ENCODE data around the gene NAXE.

Gene NAXE

DNA sequence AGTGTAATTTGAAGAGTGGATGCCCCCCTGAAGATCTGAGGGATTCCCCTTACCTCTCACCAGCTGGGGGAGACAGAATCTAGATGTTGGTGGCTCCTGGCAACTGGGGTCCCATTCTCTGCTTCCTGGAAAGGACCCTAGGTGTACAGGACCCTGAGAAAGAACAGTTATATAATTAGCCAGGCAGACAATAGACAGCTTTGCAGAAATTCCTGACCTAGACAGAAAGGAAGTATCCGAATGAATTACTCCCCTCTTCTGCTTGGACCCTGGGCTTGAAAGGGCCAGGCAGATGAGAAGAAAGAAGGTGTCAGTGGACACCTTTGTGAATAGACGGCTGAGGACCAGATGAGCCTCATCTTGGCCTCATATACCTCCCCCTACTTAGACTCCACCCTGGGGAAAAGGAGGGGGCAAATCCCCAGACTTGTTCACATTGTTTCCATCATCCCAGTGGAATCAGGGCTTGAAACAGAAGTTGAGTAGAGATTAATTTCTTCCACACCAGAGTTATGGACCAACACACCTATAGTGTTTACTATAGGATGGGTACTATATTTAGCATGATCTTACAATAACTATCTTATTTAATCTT is 17.4 kb upstream of the NAXE start:
- no peak overlapping the region for H3K9ac ChIP-seq (ENCODE audit: insufficient read length)
- no peaks in the 10 kb centered on the region for H3K9me3 ChIP-seq (ENCODE audit: low read depth, low read length)
- no peak overlapping the region for H3K27ac ChIP-seq
- no peak overlapping the region for H3K4me3 ChIP-seq
- DNase-seq (ENCODE audit: low read depth, low spot score): no peak
- no peak for TF ChIP-seq POLR2AphosphoS5 (IDR thresholded peaks at IDR 0.05; ENCODE audit: borderline replicate concordance, low read depth, low read length)
- no peak for TF ChIP-seq FOXP2 (optimal IDR thresholded peaks at IDR 0.05; ENCODE audit: control extremely low read depth, extremely low read length, insufficient read depth)
- no peak for TF ChIP-seq EZH2 (IDR thresholded peaks at IDR 0.05)
- H3K36me3 ChIP-seq (ENCODE audit: insufficient read depth, low read length): peaks cover under 1% of the 10 kb centered on the region; the same call in 1 of the 2 replicates

DNA sequence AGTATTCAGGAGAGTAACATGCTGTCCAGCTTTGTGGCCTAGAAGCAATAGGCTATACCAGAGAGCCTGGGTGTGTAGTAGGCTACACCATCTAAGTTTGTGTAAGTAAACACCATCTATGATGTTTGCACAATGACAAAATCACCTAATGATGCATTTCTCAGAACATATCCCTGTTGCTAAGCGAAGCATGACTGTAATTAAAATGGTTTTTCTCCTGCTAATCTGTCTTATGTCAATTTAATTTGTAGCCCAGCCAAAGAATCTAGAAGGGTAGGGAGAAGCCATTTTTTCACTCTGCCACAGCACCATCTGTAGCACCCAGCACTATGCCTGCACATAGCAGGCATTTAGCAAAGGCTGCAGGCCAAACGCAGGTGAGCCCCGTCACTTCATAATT is 14.0 kb upstream of the NAXE start:
- DNase-seq (ENCODE audit: low read depth, low spot score): no peak
- H3K36me3 ChIP-seq (ENCODE audit: insufficient read depth, low read length): no peaks in the 10 kb centered on the region
- H3K9me3 ChIP-seq (ENCODE audit: low read depth, low read length): no peaks in the 10 kb centered on the region
- no peak overlapping the region for H3K4me3 ChIP-seq
- no peak overlapping the region for H3K27ac ChIP-seq
- no peak for TF ChIP-seq EZH2 (IDR thresholded peaks at IDR 0.05)
- no peak for TF ChIP-seq POLR2AphosphoS5 (IDR thresholded peaks at IDR 0.05; ENCODE audit: borderline replicate concordance, low read depth, low read length)
- TF ChIP-seq FOXP2 (optimal IDR thresholded peaks at IDR 0.05; ENCODE audit: control extremely low read depth, extremely low read length, insufficient read depth): no peak
- H3K9ac ChIP-seq (ENCODE audit: insufficient read length): no peak overlapping the region

DNA sequence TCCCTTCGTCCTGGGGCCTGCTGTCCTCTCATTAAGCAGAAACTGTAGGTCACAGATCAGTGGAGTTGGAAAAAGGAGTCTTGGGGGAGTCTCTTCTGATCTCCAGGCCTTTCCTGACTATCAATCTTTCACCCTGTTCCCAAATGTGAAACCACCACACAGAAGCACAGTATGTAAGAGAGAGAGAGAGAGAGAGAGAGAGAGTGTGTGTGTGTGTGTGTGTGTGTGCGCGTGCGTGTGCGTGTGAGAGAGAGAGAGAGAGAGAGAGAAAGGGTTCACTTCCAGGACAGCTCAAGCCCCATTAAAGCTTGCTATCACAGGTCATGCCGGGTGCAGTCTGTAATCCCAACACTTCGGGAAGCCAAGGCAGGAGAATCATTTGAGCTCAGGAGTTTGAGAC is 13.5 kb upstream of the NAXE start:
- Histone ChIP-seq H3K4me3 (no peak overlapping the region), H3K9ac (ENCODE audit: insufficient read length) (no peak overlapping the region), H3K27ac (no peak overlapping the region), H3K36me3 (ENCODE audit: insufficient read depth, low read length) (no peaks in the 10 kb centered on the region), H3K9me3 (ENCODE audit: low read depth, low read length) (no peaks in the 10 kb centered on the region)
- TF ChIP-seq POLR2AphosphoS5 (IDR thresholded peaks at IDR 0.05; ENCODE audit: borderline replicate concordance, low read depth, low read length): no peak
- TF ChIP-seq FOXP2 (optimal IDR thresholded peaks at IDR 0.05; ENCODE audit: control extremely low read depth, extremely low read length, insufficient read depth): no peak
- TF ChIP-seq EZH2 (IDR thresholded peaks at IDR 0.05): no peak
- no peak for DNase-seq (ENCODE audit: low read depth, low spot score)

DNA sequence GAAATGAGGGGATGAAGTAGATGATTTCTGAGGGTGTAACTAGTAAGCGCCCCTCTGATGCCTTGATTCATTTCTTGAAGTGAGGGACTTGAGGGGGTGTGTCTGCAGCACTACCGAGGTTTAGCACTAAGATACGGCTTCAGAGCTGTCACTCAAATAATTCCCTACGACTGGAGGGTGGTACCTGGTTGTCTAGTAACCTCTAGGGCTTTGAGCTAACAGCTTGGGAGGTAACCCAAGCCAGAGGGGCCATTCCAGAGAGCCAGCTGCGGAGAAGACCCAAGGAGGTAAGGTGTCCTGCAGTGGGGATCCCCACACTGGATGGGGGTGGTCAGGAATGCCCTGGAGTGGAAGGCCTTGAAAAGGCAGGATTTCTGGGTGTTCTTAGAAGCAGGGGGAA is 12.1 kb upstream of the NAXE start, which contains the start of gene TTC24:
TTC24 (plus strand) TSS at position 252 of the 400 bp plus-strand sequence. CDS start 1,642 bp downstream, outside the sequence.
- DNase-seq (ENCODE audit: low read depth, low spot score): no peak
- Histone ChIP-seq H3K9me3 (ENCODE audit: low read depth, low read length) (no peaks in the 10 kb centered on the region), H3K4me3 (no peak within 1 kb of the TSS), H3K27ac (no peak within 1 kb of the TSS), H3K36me3 (ENCODE audit: insufficient read depth, low read length) (no peaks in the 10 kb centered on the region), H3K9ac (ENCODE audit: insufficient read length) (no peak within 1 kb of the TSS)
- no peak for TF ChIP-seq POLR2AphosphoS5 (IDR thresholded peaks at IDR 0.05; ENCODE audit: borderline replicate concordance, low read depth, low read length)
- no peak for TF ChIP-seq EZH2 (IDR thresholded peaks at IDR 0.05)
- no peak for TF ChIP-seq FOXP2 (optimal IDR thresholded peaks at IDR 0.05; ENCODE audit: control extremely low read depth, extremely low read length, insufficient read depth)

DNA sequence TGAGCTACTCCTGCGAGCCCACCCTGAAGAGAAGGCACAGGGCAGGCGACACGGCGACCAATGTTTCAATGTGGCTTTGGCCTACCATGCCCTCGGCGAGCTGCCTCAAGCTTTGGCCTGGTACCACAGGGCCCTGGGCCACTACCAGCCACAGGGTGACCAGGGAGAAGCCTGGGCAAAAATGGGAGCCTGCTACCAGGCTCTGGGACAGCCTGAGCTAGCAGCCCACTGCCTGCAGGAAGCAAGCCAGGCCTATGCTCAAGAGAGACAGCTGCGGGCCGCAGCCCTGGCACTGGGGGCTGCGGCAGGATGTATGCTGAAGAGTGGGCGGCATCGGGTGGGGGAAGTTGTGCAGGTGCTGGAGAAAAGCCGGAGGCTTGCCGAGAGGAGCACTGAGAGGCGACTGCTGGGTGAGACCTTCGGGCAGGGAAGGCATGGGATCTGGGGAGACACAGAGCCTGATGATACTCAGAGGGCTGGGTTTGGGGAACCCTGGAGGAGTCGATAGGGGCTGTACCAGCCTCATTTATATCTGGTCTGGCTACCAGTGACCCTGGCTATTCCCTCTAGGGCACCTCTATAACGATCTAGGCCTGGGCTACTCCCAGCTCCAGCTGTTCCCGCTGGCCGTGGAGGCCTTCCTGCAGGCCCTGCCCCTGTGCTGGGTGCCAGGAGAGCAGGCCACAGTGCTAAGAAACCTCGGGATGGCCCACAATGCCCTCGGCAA is 9.8 kb upstream of the NAXE start:
- no peak overlapping the region for H3K4me3 ChIP-seq
- H3K27ac ChIP-seq: no peak overlapping the region
- no peak for TF ChIP-seq FOXP2 (optimal IDR thresholded peaks at IDR 0.05; ENCODE audit: control extremely low read depth, extremely low read length, insufficient read depth)
- TF ChIP-seq POLR2AphosphoS5 (IDR thresholded peaks at IDR 0.05; ENCODE audit: borderline replicate concordance, low read depth, low read length): no peak

DNA sequence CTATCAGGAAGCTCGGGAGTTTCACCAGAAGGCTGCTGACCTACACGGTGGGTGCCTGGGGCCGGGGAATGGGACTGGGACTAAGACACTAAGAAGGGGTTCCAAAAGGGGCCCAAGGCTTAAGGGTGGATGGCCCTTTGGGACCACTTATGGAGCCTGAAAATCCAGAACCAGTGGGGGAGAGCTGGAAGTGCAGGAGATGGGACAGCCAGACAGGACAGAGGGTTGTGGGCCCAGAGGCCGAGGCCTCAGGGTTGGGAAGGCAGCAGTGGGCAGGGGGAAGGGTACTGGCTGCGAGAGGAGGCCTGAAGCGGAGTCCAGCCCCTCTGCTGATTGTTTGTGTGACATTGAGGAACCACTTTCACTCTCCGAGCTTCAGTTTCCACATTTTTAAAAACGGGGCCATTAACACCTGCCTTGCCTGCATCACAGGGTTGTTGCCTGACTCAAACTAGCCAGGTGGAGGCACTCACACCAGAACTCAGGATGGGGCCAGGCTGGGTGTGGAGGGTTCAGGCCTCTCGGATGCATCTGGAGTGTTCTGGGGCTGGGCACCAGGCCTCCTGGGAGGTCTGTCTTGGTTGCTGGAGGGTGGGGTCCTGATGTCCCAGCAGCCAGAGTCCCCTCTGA is 9.1 kb upstream of the NAXE start:
- H3K4me3 ChIP-seq: no peak overlapping the region
- H3K36me3 ChIP-seq (ENCODE audit: insufficient read depth, low read length): no peaks in the 10 kb centered on the region
- no peaks in the 10 kb centered on the region for H3K9me3 ChIP-seq (ENCODE audit: low read depth, low read length)
- no peak overlapping the region for H3K9ac ChIP-seq (ENCODE audit: insufficient read length)
- TF ChIP-seq FOXP2 (optimal IDR thresholded peaks at IDR 0.05; ENCODE audit: control extremely low read depth, extremely low read length, insufficient read depth) (no peak), EZH2 (IDR thresholded peaks at IDR 0.05) (no peak), POLR2AphosphoS5 (IDR thresholded peaks at IDR 0.05; ENCODE audit: borderline replicate concordance, low read depth, low read length) (no peak)
- no peak for DNase-seq (ENCODE audit: low read depth, low spot score)
- H3K27ac ChIP-seq: no peak overlapping the region

More for the DNA sequence above, 9.8 kb upstream of the NAXE start:
- Histone ChIP-seq H3K9me3 (ENCODE audit: low read depth, low read length) (no peaks in the 10 kb centered on the region), H3K36me3 (ENCODE audit: insufficient read depth, low read length) (no peaks in the 10 kb centered on the region), H3K9ac (ENCODE audit: insufficient read length) (no peak overlapping the region)
- no peak for DNase-seq (ENCODE audit: low read depth, low spot score)

DNA sequence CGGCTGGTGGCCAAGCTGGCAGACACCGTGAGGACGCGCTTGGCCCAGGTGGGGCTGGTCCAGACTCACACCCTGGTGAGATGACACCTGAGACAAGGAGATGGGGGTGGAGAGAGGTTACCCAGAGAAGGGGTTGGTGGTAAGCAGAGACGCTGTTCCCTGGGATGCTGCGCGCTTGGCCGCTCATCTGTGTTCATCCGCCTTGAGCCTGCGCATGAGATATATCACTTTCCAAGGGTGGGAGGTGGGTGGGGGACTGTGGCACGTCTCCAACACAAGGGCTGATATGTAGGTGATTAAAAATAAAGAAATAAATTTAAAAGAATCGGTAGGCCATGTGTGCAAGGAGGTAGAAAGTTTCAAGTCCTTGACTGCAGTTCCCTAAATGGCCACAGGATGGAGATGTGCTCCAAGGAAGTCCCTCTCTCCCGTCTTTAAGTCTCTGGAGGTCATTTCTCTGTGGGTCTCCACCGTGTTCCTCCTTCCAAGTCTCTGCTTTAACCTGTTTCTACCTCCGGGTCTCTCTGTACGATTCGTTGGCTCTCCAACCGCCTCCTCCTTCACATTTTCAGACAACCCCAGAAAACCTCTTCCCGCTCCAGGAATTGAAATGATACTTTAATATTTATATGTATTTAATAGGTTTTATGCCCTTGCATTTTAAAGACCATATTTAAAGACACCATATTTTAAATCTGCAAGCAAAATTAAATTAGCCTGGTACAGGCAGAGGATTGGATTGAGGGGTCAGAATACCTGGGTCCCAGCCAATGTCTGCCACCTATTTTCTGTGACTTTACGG is 7.6 kb upstream of the NAXE start:
- H3K9ac ChIP-seq (ENCODE audit: insufficient read length): no peak overlapping the region
- H3K27ac ChIP-seq: no peak overlapping the region
- no peak for TF ChIP-seq FOXP2 (optimal IDR thresholded peaks at IDR 0.05; ENCODE audit: control extremely low read depth, extremely low read length, insufficient read depth)
- TF ChIP-seq EZH2 (IDR thresholded peaks at IDR 0.05): no peak
- TF ChIP-seq POLR2AphosphoS5 (IDR thresholded peaks at IDR 0.05; ENCODE audit: borderline replicate concordance, low read depth, low read length): no peak
- H3K9me3 ChIP-seq (ENCODE audit: low read depth, low read length): no peaks in the 10 kb centered on the region
- peak; percentile 70 for DNase-seq (ENCODE audit: low read depth, low spot score)
- H3K36me3 ChIP-seq (ENCODE audit: insufficient read depth, low read length): no peaks in the 10 kb centered on the region
- H3K4me3 ChIP-seq: no peak overlapping the region

DNA sequence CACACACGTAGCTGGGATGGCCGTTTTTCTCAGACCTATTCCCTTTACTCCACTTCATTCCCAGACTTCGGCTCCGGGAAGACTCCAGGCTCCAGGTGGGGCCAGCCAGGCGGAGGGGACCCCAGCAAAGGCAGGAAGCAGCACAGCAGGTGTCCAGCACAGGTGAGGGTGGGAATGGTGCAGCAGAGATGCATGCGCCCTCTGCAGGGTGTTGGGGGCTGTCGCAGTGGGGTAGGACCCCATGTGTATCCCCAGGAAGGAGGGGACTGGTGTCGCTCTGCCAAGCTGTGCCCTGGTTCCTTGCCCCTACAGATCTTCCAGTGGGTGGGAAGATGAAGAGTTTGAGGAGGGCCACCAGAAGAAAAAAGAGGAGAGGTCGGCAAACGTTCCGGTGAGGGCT is 6.8 kb upstream of the NAXE start:
- Histone ChIP-seq H3K4me3 (no peak overlapping the region), H3K27ac (no peak overlapping the region), H3K9me3 (ENCODE audit: low read depth, low read length) (no peaks in the 10 kb centered on the region), H3K36me3 (ENCODE audit: insufficient read depth, low read length) (no peaks in the 10 kb centered on the region), H3K9ac (ENCODE audit: insufficient read length) (no peak overlapping the region)
- DNase-seq (ENCODE audit: low read depth, low spot score): no peak
- TF ChIP-seq FOXP2 (optimal IDR thresholded peaks at IDR 0.05; ENCODE audit: control extremely low read depth, extremely low read length, insufficient read depth): no peak
- TF ChIP-seq EZH2 (IDR thresholded peaks at IDR 0.05): no peak
- TF ChIP-seq POLR2AphosphoS5 (IDR thresholded peaks at IDR 0.05; ENCODE audit: borderline replicate concordance, low read depth, low read length): no peak

Data from SK-N-MC (cell line).